GM19023 (cell line): ENCODE data around the gene FHIT.

Experiments used
- ATAC-seq: cut with Tn5 transposase; IDR thresholded peaks from one replicate; pipeline ENCODE4 v1.9.1; 2021; ENCODE audit warnings: mild to moderate bottlenecking, moderate library complexity; ENCODE audit not compliant: unreplicated experiment

The FHIT gene

DNA sequence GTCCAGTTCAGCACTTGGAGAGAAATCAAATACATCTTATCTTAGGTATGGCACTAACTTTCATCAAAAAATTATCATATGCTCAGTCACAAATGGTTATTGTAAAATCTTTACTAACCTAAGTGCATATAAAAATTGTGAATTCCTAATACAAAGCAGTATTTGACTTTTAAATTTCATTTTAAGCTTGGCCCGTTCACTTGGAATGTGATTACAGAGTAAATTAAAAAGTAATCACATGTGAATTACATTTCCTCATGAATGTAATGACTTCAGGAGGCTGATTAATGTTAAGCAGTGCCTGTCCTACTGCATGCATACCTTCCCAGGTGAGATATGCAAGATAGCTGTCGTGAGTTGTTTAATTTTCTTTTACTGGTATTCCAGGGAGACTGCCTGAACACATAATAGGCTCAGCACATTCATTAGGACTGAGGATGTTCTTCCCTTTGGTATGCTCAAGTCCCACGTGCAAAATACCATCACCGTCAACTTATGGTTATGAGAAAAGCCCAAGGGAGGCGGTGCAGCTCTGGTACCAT is 1053.0 kb downstream of the FHIT start:
- ATAC-seq, result no peak

DNA sequence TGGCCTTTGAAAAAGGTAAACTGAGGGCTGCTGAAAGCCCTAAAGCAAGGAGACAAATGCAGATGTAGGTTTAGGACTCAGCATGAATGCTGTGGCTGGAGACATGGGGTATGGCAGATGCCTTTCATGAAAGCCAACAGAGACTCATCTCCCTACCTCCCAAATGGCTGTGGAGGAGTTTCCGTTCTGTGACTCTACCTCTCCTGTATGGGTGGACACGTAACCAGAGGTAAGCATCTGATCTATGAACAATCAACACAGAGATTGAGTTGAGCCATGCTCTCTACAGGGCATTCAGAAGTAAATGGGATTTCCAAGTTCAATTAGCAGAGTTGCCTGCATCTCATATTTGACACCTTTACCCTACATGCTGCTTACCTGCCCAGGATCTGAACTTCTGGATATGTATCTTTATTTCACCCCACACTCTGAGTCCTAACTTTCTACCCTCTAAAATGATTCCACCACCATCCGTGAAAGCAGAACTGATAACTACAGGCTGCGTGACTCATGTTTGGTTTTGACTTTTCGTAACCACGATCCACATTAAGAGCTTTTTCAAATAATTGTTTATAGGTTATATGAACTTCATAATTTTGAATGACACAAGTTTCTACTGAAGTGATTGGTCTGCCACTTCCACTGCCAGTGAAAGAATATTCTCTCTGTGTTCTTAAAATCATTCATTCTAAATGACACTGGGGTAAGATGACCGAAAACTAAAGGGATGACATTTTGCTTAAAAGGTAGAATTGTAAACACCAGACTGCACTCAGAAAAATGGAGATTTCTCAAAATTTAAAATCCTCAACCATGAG is 1058.7 kb downstream of the FHIT start:
- no peak for ATAC-seq

DNA sequence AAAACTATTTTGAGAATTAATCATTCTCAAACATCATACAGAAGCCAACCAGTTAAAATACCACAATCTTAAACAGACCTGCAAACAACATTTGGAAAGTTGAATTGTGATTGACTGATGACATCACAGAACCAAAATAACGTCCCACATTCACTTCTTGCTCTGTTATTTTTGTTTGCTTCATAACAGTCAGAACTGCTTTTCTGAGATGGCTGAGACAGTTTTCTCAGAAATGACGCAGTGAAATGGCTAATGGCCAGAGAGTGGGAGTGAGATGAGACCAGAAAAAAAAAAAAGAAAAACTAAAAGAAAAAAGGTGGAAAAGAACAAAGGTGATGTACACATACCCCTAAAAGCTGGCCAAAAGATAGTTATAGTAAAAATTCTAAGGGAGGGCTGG is 1061.2 kb downstream of the FHIT start:
- no peak for ATAC-seq

DNA sequence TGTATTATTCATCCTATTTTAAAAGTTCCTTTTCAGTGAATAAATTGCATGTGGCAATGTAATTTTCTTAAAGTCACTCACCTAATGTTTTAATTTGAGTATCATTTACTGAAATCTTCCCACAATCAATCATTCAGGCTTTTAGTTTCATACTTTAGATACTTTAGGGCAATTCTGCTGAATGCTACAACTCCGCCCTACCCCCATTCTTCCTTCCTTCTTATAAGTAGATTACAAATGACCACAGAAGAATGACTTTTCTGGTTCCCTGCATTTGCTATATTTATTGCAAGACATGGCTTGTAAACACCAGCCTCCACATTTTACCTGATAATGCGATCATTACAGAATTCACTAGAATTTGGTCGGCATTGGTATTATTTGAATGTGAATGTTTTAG is 1061.9 kb downstream of the FHIT start:
- no peak for ATAC-seq

DNA sequence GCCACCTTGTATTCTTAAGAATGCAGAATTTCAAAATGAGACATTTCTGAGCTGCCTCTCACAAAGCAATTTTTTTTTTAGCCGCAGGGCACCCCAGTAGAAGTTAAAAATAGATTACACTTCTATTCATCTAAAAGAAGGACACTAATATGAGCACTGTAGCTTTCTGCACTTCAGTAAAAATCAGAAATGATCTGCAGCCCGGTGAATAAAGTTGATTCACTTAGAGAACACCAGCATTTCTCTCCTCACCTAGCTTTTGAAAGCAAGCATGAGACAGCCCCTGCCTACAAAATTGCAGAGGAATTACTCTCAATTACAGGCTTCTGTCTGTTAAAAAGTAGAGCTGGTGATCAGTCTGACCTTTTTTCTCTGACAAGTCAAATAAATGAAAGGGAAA is 1062.4 kb downstream of the FHIT start:
- ATAC-seq, result no peak

DNA sequence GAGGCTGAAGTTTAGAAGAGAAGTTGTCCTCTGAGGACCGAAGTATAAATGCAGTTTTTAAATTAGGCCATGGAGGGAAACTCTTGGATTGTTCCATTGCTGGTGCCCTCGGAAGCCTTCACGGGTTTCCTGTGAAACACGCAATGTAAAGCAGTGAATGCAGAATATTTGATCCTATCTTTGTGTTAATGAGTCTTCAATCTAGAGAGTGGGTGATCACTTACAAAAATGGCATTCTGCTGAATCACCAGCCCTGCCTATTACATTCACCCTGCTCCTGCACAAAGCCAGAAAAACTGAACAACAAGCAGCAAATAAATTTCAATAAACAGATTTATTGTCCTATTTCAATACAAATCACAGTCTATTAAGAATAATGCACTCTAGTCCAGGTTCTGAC is 1063.9 kb downstream of the FHIT start:
- ATAC-seq, result no peak

DNA sequence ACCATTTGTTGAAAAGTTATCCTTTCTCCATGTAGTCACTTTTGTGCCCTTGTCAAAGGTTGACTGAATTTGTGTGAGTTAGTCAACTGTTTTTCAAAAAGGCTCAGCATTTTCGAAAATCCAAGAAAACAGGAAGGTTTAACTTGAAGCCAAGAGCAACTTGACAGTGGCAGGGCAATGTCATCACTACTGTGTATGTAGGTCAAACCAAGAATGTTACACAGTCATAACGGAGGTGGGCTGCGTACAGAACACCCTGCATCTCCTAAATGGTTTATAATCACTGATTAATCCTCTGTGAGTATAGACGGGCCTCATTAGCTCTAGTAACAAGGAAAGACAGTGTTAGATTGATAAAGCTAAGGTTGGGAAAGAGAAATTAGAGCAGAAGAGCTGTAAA is 1064.9 kb downstream of the FHIT start:
- no peak for ATAC-seq

DNA sequence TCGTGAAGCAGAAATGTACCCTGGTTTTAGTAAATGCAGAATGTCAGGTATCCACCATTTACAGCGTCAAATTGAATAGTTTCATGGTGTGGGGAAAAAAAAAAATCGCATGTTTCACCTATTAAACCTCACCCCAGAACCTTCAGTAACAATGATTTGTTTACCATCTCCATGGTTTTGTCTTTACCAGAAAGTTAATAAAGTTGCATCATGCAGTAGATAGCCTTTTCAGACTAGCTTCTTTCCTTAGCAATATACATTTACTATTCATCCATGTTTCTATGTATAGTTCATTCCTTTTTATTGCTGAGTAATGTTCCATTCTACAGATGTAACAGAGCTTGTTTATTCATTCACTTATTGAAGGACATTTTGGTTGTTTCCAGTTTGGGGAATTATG is 1066.1 kb downstream of the FHIT start:
- no peak for ATAC-seq

DNA sequence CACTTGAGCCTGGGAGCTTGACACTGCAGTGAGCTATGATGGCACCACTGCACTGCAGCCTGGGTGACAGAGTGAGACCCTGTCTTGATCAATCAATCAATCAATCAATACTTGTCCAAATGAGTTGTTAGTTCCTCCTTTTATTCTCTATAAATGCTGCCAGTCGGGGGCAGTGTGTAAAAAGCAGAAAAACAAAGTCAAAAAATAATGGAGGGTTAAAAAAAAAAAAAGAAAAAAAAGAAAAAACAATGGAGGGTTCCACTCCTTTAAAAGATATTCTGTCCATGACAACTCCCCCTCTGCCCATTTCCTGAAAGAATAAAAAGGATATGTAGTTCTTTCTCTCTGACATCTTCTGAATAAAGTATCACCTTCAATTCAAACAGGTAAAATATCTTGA is 1068.6 kb downstream of the FHIT start:
- no peak for ATAC-seq

DNA sequence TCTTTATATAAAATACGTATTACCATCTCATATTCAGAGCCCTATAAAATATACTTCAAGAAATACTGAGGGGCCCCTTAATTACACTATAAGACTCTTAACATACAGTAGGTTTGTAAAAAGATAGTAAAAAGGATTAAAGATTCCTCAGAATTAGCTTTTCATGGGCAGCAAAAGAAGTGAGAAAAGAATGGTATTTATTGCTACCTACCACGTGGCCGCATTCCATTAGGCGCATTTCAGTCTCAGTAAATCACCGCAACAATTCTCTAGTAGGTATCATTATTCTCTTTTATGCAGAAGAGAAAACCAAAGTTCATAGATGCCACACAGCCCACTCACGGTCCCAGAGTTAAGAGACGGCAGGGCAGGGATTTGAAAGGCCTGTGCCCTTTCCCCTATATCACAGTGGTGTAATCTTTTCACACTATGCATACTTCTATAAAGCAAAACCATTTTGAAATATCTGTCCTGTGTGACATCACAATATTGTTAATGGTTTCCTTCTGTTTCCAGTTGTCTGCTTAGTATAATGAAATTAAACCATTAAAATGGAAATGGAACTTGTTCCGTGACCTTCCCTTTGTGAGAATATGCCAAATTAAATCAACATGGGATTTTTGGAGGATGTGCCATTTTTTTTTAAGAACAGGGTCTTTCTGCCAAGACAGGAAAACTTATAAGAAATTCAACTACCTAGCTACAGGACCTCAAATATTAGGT is 1072.2 kb downstream of the FHIT start:
- ATAC-seq, result no peak

DNA sequence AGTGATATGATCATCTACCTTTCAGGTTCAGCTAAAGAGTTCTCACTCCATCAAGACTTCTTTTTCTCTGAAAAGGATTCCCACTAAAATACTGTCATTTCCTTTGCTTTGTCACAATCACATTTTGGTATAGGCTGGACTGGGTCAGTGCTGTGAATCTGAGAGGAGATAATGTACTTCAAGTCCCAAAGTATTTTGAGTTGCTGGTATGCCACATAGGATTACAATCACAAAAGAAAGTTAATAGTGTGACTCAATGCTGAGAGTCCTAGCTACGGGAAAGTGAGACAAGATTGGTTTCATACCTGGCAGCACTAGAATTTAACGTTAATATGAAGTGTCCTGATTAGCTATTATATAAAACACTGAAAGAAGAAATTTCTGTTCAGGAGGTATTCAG is 1073.5 kb downstream of the FHIT start:
- ATAC-seq, result no peak

DNA sequence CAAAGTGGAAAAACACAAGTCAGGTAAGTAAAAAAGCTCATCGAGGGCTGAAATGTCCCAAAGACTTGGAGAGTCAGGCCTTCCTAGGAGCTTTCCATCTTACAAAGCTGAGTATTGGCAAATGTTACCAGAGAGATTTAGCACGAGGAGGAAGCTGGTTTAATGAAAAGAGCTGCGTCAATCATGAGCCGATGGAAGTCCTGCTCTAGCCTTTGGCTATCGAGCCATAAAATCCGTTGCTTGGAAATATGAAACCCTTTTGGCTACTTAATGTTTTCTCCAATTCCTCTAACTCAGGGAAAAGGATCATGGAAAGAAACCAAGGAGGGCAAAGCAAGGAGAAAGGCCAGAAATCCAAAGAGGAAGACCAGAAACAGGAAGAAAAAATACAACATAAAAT is 1074.6 kb downstream of the FHIT start:
- ATAC-seq, result no peak

DNA sequence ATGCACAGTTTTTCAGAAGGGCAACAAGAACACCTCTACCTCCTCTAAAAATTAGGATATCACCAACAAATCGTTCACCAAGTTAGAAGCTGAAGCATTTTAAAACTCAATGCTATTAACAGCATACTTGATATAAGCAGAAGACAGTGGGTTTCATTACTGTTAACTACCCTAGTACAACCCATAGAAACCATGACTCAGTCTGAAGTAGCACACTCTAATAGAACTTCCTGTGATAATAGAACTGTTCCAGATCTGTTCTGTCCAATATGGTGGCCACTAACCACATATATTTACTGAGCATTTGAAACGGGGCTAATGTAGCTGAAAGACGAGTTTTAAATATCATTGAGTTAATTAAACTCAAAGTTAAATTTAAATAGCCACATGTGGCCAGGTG is 1075.6 kb downstream of the FHIT start:
- no peak for ATAC-seq

DNA sequence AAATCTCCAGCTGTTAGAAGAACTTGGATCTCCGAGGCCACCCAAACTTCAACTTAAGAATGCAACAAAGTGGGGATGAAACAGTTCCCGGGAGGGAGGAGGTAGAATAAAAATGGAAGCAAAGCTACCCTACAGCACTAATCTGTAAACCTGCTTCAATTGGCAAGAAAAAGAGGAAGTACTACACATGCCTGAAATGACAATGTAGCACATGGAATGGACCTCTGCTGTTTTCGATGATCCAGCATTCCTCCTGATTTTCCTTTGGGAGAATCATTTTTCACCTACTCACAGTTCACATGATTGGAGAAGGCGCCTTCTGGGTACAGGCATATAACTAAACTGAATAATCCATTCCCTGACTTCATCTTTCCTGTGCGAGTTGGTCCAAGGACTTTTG is 1081.5 kb downstream of the FHIT start:
- ATAC-seq, result no peak

DNA sequence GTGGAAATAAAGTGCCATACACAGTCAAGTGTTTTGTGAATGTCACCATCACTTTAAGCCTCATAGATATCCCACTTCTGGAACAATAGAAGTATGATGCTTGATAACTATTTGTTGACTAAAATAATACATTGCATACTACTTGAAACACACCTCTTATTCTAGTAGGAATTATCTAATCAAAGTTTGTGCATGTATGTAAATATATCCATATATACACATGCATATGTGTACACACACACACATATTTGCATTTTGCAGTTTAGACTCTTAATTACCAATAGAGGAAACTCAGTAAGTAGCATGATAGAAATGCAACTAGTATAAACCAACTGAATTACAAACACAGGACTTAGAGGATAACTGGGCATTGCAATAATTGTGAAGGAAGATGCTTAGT is 1084.1 kb downstream of the FHIT start:
- no peak for ATAC-seq

DNA sequence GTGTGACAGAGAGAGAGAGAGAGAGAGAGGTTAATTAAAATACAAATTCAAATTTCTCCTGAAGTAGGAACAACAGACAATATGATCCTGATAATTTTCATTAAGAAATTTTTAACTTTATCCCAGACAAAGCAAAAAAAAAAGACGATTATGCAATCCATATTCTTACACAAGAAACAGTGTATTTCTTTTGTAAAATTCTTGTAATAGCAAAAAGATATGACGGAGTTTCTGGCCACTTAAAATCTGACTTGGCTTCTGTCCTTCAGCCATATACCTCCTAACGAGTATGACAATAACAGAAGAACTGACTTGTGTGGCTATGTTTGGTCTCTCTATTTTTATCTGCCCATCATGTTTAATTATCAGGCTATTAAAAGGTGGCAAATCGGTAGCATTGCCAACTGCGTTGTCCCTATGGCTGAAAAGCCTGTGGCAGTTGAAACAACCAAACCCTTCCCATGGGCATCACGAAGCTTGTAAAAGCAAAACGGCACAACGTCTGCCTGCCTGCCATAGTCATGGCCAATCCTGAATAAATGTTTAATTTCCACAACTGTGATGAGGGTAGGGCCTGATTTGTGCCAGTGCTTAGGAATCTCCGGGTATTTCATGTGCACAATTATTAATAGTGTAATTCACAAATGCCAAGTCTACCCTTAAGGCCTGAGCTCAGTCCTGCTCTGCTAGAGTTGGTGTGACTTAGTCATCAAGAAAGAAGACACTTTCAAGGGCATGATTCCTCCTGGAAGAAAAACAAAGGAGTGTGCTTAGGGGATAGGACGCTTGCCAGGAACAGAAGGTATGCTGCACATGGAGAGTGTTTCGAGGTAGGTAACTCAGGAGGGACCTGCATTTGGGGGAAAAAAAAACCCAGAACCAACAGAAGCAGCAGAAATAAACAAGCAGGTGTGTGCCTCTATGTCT is 1090.2 kb downstream of the FHIT start:
- ATAC-seq, result no peak

DNA sequence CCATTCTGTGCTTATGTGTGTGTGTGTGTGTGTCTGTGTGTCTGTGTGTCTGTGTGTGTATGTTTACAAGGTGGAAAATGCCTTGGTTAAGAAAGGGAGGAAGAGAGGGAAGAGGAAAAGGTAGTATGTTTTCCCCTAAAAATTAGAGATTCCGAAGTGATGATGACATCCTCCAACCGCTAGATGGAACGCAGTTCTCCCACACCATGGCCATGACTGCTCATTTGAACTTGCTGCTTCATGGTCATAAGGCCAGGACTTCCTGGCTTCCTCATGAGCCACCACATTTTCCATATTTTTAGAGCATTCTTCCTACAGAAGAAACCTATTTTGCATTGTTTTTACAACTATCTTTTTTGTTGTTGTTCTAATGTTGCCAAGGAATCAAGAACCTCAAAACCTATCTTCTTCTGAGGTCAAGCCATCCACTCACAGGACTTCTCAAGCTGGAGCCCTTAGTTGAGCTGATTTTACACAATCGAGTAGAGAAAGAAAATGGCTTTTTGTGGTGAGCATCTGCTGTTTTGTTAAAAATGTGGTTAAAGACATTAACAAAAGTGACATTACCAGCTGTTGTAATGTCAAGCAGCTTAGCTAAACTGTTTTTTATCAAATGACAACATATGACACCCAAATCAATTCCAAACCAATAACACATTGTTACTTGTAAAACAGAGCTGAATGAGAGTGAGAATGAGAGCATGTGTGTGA is 1091.0 kb downstream of the FHIT start:
- no peak for ATAC-seq

DNA sequence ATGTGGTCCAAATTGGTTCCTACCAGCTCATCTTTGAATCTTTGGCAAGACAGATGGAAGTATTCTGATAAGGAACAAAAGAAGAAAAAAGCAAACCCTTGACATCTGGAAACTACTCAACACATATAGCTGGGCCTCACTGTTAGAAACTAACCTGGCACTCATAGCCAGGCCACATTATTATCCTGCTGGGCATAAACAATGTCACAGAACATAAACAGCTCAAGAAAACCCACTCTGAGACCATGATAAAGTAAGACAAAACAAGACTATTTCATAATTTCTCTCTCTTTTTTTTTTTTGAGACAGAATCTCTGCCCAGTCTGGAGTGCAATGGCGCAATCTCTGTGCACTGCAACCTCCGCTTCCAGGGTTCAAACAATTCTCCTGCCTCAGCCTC is 1093.2 kb downstream of the FHIT start:
- no peak for ATAC-seq

DNA sequence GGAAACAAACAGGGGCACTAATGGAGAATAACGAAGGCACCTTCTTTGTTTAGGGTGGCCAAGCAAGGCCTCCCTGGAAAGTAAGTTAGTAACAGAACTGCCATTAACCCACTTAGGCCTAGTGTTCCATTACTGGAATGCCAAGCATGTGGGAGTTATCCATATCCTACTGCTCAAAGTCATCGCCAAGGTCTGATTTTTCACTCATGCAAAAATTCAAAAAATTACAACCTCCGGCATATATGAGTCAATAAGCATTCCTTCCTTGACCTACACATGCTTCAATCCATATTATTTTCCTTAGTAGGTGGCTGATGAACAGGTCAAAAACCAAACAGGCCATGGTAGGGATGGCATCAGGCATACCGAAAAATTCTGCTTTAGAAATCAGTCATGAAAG is 1097.2 kb downstream of the FHIT start:
- no peak for ATAC-seq

DNA sequence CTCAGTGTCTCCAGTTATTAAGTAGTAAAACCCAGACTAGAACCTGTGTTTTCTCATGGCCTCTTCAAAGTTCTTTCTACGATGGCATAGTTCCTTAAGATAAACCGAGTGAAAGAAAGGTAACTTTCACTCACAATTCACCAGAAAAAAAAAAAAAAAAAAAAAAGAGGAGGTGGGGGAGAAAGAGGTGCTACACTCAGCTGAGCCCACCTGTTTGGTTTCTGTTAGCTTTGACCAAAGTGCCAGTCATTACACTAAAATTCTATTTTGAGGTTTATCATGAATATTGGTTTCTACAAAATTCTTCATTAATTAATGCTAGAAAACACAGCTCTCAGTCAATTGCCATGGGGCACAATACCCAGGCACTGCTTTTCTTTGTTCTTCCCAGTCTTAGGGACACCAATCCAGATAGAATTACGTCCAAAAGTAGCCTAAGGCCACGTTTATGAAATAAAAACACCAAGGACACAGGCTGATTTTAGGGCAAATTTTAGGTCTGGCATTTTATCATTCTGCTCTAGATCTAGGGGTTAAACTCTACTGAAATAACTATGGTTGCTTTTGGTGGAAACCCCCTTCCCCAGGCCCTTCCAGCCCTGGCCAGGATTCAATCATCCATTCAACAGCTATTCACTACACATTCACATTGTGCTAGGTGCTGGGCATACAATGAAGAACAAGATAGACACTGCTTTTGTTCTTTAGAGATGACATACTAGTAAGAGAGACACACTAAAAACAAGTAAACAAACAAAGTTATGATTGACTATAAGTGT is 1097.8 kb downstream of the FHIT start:
- ATAC-seq, result no peak
